Esophagus muscularis mucosa (tissue), 4 donors: ENCODE results near the gene TNF.

Source experiments
- CTCF ChIP-seq, 3 experiments: fragments of 200-600 bp in 2 of 3; fragments of 450-650 bp in 1 of 3; sonication (generic) in 2 of 3; IDR thresholded peaks; one replicate each; pipeline ENCODE4 v1.5.1; 2017 to 2019; ENCODE audit warnings: antibody characterized with exemption in 3 of 3, mild to moderate bottlenecking in 2 of 3, moderate library complexity in 1 of 3
- EP300 ChIP-seq: sonication (generic); formaldehyde crosslinking; IDR thresholded peaks from one replicate; pipeline ENCODE4 v1.6.1; 2017; ENCODE audit warnings: antibody characterized with exemption
- POLR2A ChIP-seq: fragments of 450-650 bp; IDR thresholded peaks from one replicate; pipeline ENCODE4 v1.6.1; 2017; ENCODE audit warnings: antibody characterized with exemption, moderate library complexity, mild to moderate bottlenecking, low read depth
- POLR2AphosphoS5 ChIP-seq, 2 donors: sonication (generic); formaldehyde crosslinking; IDR thresholded peaks; one replicate each; pipeline ENCODE4 v1.6.1; 2017; ENCODE audit warnings: antibody characterized with exemption in 2 of 2

GRCh38 chr6:31568537-31568961, 6.8 kb upstream of the TNF start:
- TF ChIP-seq EP300: no peak
- no peak for TF ChIP-seq POLR2A
- TF ChIP-seq CTCF (IDR thresholded peaks at IDR 0.05): no peak
- no peak for TF ChIP-seq POLR2AphosphoS5 (IDR thresholded peaks at IDR 0.05)
